Hepatocyte (in vitro differentiated cells): ENCODE results near the gene RNF4. TPM values are rescaled to one million over a fixed set of nuclear protein-coding genes. Genes with fewer than 3 reads are reported as not detected.

Experiments used
- DNase-seq: peaks from one replicate; pipeline ENCODE4 v3.0.0-alpha.2; 2016; ENCODE audit warnings: low spot score
- H2AFZ ChIP-seq: fragments of 200-600 bp; sonication (generic); 2 replicates; pipeline ENCODE4 v1.6.0; 2016; ENCODE audit warnings: antibody characterized with exemption, mild to moderate bottlenecking
- H3K27ac ChIP-seq: fragments of 200-600 bp; sonication (generic); 2 replicates; pipeline ENCODE4 v1.5.1; 2016; ENCODE audit warnings: mild to moderate bottlenecking
- H3K27me3 ChIP-seq: fragments of 200-600 bp; sonication (generic); 2 replicates; pipeline ENCODE4 v1.6.1; 2016
- H3K36me3 ChIP-seq: fragments of 200-600 bp; sonication (generic); replicated peaks from 2 replicates; pipeline ENCODE4 v1.5.1; 2016; ENCODE audit warnings: low read depth; ENCODE audit not compliant: insufficient read depth
- H3K4me1 ChIP-seq: fragments of 200-600 bp; sonication (generic); 2 replicates; pipeline ENCODE4 v1.5.1; 2016; ENCODE audit warnings: mild to moderate bottlenecking, moderate library complexity; ENCODE audit not compliant: insufficient read depth
- H3K4me2 ChIP-seq: fragments of 200-600 bp; sonication (generic); 2 replicates; pipeline ENCODE4 v1.6.0; 2016
- H3K4me3 ChIP-seq: fragments of 200-600 bp; sonication (generic); 2 replicates; pipeline ENCODE4 v1.5.1; 2016; ENCODE audit warnings: mild to moderate bottlenecking
- H3K79me2 ChIP-seq: fragments of 200-600 bp; sonication (generic); 2 replicates; pipeline ENCODE4 v1.6.0; 2017; ENCODE audit warnings: mild to moderate bottlenecking
- H3K9me2 ChIP-seq: fragments of 200-600 bp; sonication (generic); replicated peaks from 2 replicates; pipeline ENCODE4 v1.6.0; 2017; ENCODE audit warnings: mild to moderate bottlenecking; ENCODE audit not compliant: insufficient read depth
- H3K9me3 ChIP-seq: fragments of 200-600 bp; sonication (generic); 2 replicates; pipeline ENCODE4 v1.5.1; 2016; ENCODE audit warnings: low read depth, mild to moderate bottlenecking
- H4K20me1 ChIP-seq: fragments of 200-600 bp; sonication (generic); 2 replicates; pipeline ENCODE4 v1.6.0; 2016; ENCODE audit warnings: mild to moderate bottlenecking; ENCODE audit not compliant: insufficient read depth, poor library complexity, severe bottlenecking
- EZH2 ChIP-seq: fragments of 200-600 bp; sonication (generic); IDR thresholded peaks from 2 replicates; pipeline ENCODE4 v1.6.1; 2016; ENCODE audit warnings: antibody characterized with exemption, mild to moderate bottlenecking, borderline replicate concordance
- EZH2phosphoT487 ChIP-seq: fragments of 200-600 bp; sonication (generic); IDR thresholded peaks from one replicate; pipeline ENCODE4 v1.6.1; 2018; ENCODE audit warnings: antibody characterized with exemption, mild to moderate bottlenecking, low read depth, moderate library complexity; ENCODE audit not compliant: unreplicated experiment, severe bottlenecking
- WGBS: methylation state at CpG from one replicate; pipeline ENCODE4 v1.1.6; 2016; ENCODE audit warnings: low lambda C conversion rate; ENCODE audit errors: missing lambda C conversion rate; 5-methylcytosine and 5-hydroxymethylcytosine counted together
- polyA plus RNA-seq: library from polyadenylated mRNA; unstranded; fragments of >200 nt; fragmentation: Nextera tagmentation; extraction: Ambion mirVana; gene quantifications from 2 replicates; pipeline ENCODE4 v1.2.1, GENCODE V29; 2016
- total RNA-seq: library from RNA; depleted of rRNA; stranded (reverse); fragments of >200 nt; gene quantifications from 2 replicates; pipeline ENCODE4 v1.2.3, GENCODE V29; 2014
- TF ChIP-seq, protein P1 (sequence below): fragments of 200-600 bp; sonication (generic); IDR thresholded peaks from 2 replicates; pipeline ENCODE4 v1.5.1; 2016; ENCODE audit warnings: antibody characterized with exemption, mild to moderate bottlenecking; ENCODE audit not compliant: poor library complexity

The RNF4 gene
- total and polyA plus RNA-seq, 2 experiments from 2014 or later, result 42.4 to 50.3 TPM

DNA sequence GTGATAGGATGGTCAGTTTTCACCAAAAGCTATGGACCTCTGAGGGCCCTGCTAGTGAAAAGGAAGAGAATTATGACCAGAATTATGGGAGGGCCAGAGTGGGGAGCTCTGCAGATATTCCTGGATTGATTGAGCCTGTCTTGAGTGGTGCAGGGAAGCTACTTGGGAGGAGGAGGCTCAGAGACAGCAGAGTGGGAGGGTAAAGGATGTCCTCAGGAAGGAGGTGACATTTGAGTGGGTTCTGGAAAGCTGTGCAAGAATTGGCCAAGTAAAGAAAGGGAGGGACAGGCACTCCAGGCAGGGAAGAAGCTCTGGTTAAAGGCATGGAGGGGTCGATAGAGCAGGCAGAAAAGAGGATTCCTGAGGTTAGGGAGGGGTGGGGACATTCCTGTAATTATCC, 24.1 kb downstream of the RNF4 start:
- TF ChIP-seq, protein P1, sequence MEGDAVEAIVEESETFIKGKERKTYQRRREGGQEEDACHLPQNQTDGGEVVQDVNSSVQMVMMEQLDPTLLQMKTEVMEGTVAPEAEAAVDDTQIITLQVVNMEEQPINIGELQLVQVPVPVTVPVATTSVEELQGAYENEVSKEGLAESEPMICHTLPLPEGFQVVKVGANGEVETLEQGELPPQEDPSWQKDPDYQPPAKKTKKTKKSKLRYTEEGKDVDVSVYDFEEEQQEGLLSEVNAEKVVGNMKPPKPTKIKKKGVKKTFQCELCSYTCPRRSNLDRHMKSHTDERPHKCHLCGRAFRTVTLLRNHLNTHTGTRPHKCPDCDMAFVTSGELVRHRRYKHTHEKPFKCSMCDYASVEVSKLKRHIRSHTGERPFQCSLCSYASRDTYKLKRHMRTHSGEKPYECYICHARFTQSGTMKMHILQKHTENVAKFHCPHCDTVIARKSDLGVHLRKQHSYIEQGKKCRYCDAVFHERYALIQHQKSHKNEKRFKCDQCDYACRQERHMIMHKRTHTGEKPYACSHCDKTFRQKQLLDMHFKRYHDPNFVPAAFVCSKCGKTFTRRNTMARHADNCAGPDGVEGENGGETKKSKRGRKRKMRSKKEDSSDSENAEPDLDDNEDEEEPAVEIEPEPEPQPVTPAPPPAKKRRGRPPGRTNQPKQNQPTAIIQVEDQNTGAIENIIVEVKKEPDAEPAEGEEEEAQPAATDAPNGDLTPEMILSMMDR, result no peak
- TF ChIP-seq EZH2phosphoT487, result no peak
- TF ChIP-seq EZH2, result no peak
- peaks cover 80% of the 10 kb centered on the region for H3K79me2 ChIP-seq
- no peaks in the 10 kb centered on the region for H3K9me3 ChIP-seq
- no peak overlapping the region for H3K4me3 ChIP-seq
- no peak overlapping the region for H2AFZ ChIP-seq
- peaks cover 34% of the 10 kb centered on the region for H4K20me1 ChIP-seq
- H3K27me3 ChIP-seq, result no peaks in the 10 kb centered on the region
- 77% methylated on average over 1 of the region's 1 CpG for WGBS
- no peaks in the 10 kb centered on the region for H3K4me1 ChIP-seq
- no peak overlapping the region for H3K27ac ChIP-seq
- no peak for DNase-seq
- no peaks in the 10 kb centered on the region for H3K36me3 ChIP-seq
- no peak overlapping the region for H3K4me2 ChIP-seq
- no peaks in the 10 kb centered on the region for H3K9me2 ChIP-seq

DNA sequence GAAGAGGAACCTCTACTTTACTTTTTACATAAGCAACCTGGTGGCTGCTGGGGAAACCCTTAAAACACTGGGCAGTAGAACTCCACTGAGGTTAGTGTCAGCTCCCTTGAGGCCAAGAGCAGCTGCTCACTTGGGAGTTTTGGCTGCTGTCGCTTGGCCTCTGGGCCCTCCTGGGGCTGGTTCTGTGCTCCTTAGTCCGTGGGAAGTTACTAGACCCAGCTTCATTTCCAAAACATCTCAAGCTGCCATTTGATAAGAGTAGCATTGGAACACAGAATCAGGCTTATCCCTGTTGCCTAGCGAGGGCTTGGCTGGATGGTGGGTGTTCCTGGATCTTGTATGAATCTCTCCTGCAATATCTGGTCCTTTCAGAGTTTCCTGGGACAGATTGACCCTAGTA, 26.1 kb downstream of the RNF4 start:
- Histone ChIP-seq H2AFZ (no peak overlapping the region), H3K4me2 (no peak overlapping the region), H3K27me3 (no peaks in the 10 kb centered on the region), H4K20me1 (peaks cover 14% of the 10 kb centered on the region), H3K36me3 (no peaks in the 10 kb centered on the region), H3K4me3 (no peak overlapping the region), H3K4me1 (no peaks in the 10 kb centered on the region), H3K79me2 (peaks cover 67% of the 10 kb centered on the region), H3K27ac (no peak overlapping the region), H3K9me3 (no peaks in the 10 kb centered on the region), H3K9me2 (no peaks in the 10 kb centered on the region)
- no peak for TF ChIP-seq EZH2
- TF ChIP-seq, protein P1, result no peak
- no peak for TF ChIP-seq EZH2phosphoT487
- DNase-seq, result no peak
- WGBS, result 92% methylated on average over 3 of the region's 3 CpGs

DNA sequence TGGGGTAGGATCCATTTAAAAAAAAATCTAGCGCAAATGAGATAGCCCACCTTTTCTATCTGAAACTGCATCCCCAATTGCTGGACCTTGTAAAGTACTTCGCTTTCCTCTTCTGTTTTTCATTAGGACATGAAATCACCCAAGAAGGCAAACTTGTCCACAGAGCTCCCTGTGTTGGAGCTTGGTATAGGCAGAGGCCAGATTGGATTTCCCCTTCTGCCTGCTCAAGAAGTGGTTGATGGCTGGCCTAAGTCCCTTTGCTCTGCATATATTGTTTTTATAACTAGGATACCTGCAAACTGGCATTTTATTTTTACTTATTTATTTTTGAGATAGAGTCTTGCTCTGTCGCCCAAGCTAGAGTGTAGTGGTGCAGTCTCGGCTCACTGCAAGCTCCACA, 28.4 kb downstream of the RNF4 start:
- Histone ChIP-seq H3K27me3 (no peaks in the 10 kb centered on the region), H3K4me2 (no peak overlapping the region), H3K9me2 (no peaks in the 10 kb centered on the region), H3K79me2 (peaks cover 49% of the 10 kb centered on the region), H4K20me1 (peaks cover 18% of the 10 kb centered on the region), H3K9me3 (no peaks in the 10 kb centered on the region), H3K4me3 (no peak overlapping the region), H3K36me3 (no peaks in the 10 kb centered on the region), H3K27ac (no peak overlapping the region), H2AFZ (no peak overlapping the region), H3K4me1 (no peaks in the 10 kb centered on the region)
- DNase-seq, result no peak
- WGBS, result 98% methylated on average over 4 of the region's 4 CpGs
- TF ChIP-seq EZH2, result no peak
- TF ChIP-seq, protein P1, result no peak
- no peak for TF ChIP-seq EZH2phosphoT487

DNA sequence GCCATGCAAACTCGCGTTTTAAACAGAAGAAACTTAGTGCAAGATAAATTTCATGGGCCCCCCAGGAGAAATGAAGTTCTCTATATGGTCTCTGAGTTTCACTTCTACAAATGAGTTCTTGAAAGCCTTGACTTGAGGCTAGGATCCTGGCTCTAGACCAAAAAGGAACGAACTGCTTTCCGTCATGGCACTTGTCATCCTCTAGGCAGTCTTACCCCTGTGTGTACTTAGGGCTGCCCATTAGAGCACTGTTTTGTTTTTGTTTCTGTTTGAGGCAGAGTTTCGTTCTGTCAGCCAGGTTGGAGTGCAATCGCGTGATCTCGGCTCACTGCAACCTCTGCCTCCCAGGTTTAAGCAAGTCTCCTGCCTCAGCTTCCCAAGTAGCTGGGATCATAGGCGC, 29.0 kb downstream of the RNF4 start:
- no peak overlapping the region for H3K4me2 ChIP-seq
- H3K27me3 ChIP-seq, result no peaks in the 10 kb centered on the region
- peaks cover 43% of the 10 kb centered on the region for H3K79me2 ChIP-seq
- no peaks in the 10 kb centered on the region for H3K36me3 ChIP-seq
- no peak for TF ChIP-seq EZH2
- H3K27ac ChIP-seq, result no peak overlapping the region
- H4K20me1 ChIP-seq, result peaks cover 18% of the 10 kb centered on the region
- WGBS, result 96% methylated on average over 9 of the region's 9 CpGs
- no peak overlapping the region for H2AFZ ChIP-seq
- H3K9me2 ChIP-seq, result no peaks in the 10 kb centered on the region
- no peak for DNase-seq
- H3K9me3 ChIP-seq, result no peaks in the 10 kb centered on the region
- H3K4me1 ChIP-seq, result no peaks in the 10 kb centered on the region
- H3K4me3 ChIP-seq, result no peak overlapping the region
